ENCODE measurements around the gene CUL1. TPM values are rescaled to one million over a fixed set of nuclear protein-coding genes. Genes with fewer than 3 reads are reported as not detected.

Gene CUL1
- total and polyA plus RNA-seq, 2 donors (not counting 3 experiments of a cell fraction or from before 2014, with no cell fraction given): 25.7 to 50.2 TPM

DNA sequence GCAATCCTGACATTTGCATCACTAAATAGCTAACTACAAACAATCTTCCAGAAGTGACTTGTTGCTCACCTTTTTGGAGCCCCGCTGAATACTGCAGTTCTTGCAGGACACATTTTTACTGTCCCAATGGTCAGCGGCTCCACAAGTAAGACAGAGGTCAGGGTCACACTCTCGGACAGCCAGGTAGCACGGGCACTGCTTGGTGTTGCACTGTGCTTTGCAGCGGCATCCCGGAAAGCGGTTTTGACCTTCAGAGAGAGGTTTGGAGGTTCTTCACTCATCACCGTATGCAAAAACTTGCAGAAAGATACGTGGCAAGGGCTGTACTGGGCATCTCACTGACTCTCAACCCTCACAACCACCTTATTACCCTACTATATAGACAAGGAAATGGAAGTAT lies 115.2 kb downstream of the CUL1 start:
- no peaks in the 10 kb centered on the region for H3K27me3 ChIP-seq (ENCODE audit: control insufficient read depth in 2 of 2, insufficient read depth in 2 of 2, low read length in 2 of 2)
- ChIA-PET CTCF (no interaction called here), POLR2A (interaction anchor here (0.7 kb wide), 1 partner anchor 24 kb away, joined by 3 read pairs; no protein-coding TSS in a partner anchor)
- H2AFZ ChIP-seq (ENCODE audit: low read depth, low read length): no peak overlapping the region
- H3K27ac ChIP-seq (ENCODE audit: insufficient read depth, low read depth, low read length): no peak overlapping the region
- no peak for TF ChIP-seq POLR2AphosphoS5 (IDR thresholded peaks at IDR 0.05; ENCODE audit: insufficient read depth, low read depth, low read length)
- no peak for TF ChIP-seq EZH2 (IDR thresholded peaks at IDR 0.05; ENCODE audit: borderline replicate concordance, low read depth, low read length, severe bottlenecking)
- TF ChIP-seq FOS (IDR thresholded peaks at IDR 0.05; ENCODE audit: borderline replicate concordance, insufficient read depth, low read length): no peak
- no peak for TF ChIP-seq MAX (IDR thresholded peaks at IDR 0.05; ENCODE audit: insufficient read depth, insufficient read length)
- TF ChIP-seq POLR2A (IDR thresholded peaks at IDR 0.05; ENCODE audit: low read depth, low read length): no peak
- TF ChIP-seq CTCF (IDR thresholded peaks at IDR 0.05; ENCODE audit: extremely low read depth in 1 of 2, insufficient read depth in 1 of 2, low read depth in 1 of 2, low read length in 2 of 2): no peak
- no peak for TF ChIP-seq MYC (IDR thresholded peaks at IDR 0.05; ENCODE audit: low read depth, low read length)
- no peak for TF ChIP-seq JUN (IDR thresholded peaks at IDR 0.05; ENCODE audit: borderline replicate concordance, insufficient read depth, insufficient read length, low read depth)
- no peak for TF ChIP-seq GATA2 (IDR thresholded peaks at IDR 0.05; ENCODE audit: insufficient read depth, insufficient read length, low read depth, low read length)
- H3K4me2 ChIP-seq (ENCODE audit: insufficient read depth, low read length): no peak overlapping the region
- H3K9ac ChIP-seq (replicated peaks; ENCODE audit: extremely low read depth, insufficient read depth, low read length): no peak overlapping the region
- H3K36me3 ChIP-seq (ENCODE audit: control insufficient read depth in 2 of 2, extremely low read depth in 1 of 2, insufficient read depth in 2 of 2, low read length in 2 of 2): peaks cover 6 to 7% of the 10 kb centered on the region in 2 experiments
- H3K4me3 ChIP-seq (replicated peaks in 1 of 3; ENCODE audit: insufficient read depth in 1 of 3, low read depth in 1 of 3, low read length in 3 of 3): no peak overlapping the region
- DNase-seq (ENCODE audit: low read depth, low spot score) (no peak), FAIRE-seq (no peak)
- BruUV-seq (replicated peaks): no TSS peak
- intact Hi-C loops (cut with micrococcal nuclease) (loop anchor here (10.0 kb wide), 1 partner anchor 151 kb away; no protein-coding TSS in a partner anchor), dilution Hi-C loops (cut with MboI; ENCODE audit: extremely low pct_ligation_motif_present, low sequenced_read_pairs) (no loop called here)
- peaks cover 9% of the 10 kb centered on the region for H3K4me1 ChIP-seq (ENCODE audit: control insufficient read depth, extremely low read depth, insufficient read depth, low read length)
- H3K79me2 ChIP-seq (ENCODE audit: control insufficient read depth, insufficient read depth, low read length): no peaks in the 10 kb centered on the region
- no peaks in the 10 kb centered on the region for H3K9me1 ChIP-seq (replicated peaks; ENCODE audit: control insufficient read depth, extremely low read depth, insufficient read depth, low read length)
- H3K9me3 ChIP-seq (replicated peaks; ENCODE audit: control insufficient read depth, insufficient read depth, low read length): no peaks in the 10 kb centered on the region
- no peaks in the 10 kb centered on the region for H4K20me1 ChIP-seq (replicated peaks; ENCODE audit: control insufficient read depth, extremely low read depth, insufficient read depth, low read length)
